IMR-90 (cell line): ENCODE data around the gene SERPINB3. TPM values are rescaled to one million over a fixed set of nuclear protein-coding genes. Genes with fewer than 3 reads are reported as not detected.

Experiments used
- ATAC-seq: fragments of 200-7000 bp; cut with Tn5 transposase; 2 replicates; pipeline ENCODE4 v1.9.1; 2020; ENCODE audit warnings: low read depth, mild to moderate bottlenecking, moderate library complexity
- BruUV-seq: library from RNA; stranded (reverse); fragments of 400-500 nt; replicated peaks from 2 replicates; lab custom pipeline; 2021; lab: Mats Ljungman, UMichigan
- CTCF ChIA-PET: fragments of 300-600 bp; formaldehyde crosslinking; extraction: SDS; loops from one replicate; lab custom pipeline; 2021; ENCODE audit warnings: antibody characterized with exemption; lab: Yijun Ruan, JAX
- POLR2A ChIA-PET: fragments of 300-600 bp; sonication (Branson Sonifier 250); formaldehyde crosslinking; loops from one replicate; lab custom pipeline; 2022; ENCODE audit warnings: antibody characterized with exemption; ENCODE audit not compliant: unreplicated experiment; lab: Charles Lee
- DNase-seq: peaks from one replicate; pipeline ENCODE4 v3.0.0; 2013
- H2AFZ ChIP-seq: replicated peaks from 2 replicates; pipeline ENCODE3; 2013; ENCODE audit warnings: low read length, mild to moderate bottlenecking; ENCODE audit not compliant: poor library complexity
- H2AK5ac ChIP-seq: 2 replicates; pipeline ENCODE4 v1.6.1; 2013; ENCODE audit warnings: low read depth, low read length, inconsistent platforms
- H2AK9ac ChIP-seq: replicated peaks from 2 replicates; pipeline ENCODE3; 2013; ENCODE audit warnings: mild to moderate bottlenecking, low read depth, low read length, moderate library complexity; ENCODE audit not compliant: poor library complexity
- H2BK120ac ChIP-seq: 2 replicates; pipeline ENCODE4 v1.6.1; 2013; ENCODE audit warnings: low read depth, low read length, inconsistent platforms
- H2BK15ac ChIP-seq: 3 replicates; pipeline ENCODE4 v1.6.1; 2013; ENCODE audit warnings: low read depth, low read length, inconsistent platforms
- H2BK20ac ChIP-seq: 2 replicates; pipeline ENCODE4 v1.6.1; 2013; ENCODE audit warnings: low read depth, mild to moderate bottlenecking, inconsistent platforms, low read length, moderate library complexity
- H2BK5ac ChIP-seq: 2 replicates; pipeline ENCODE4 v1.6.1; 2013; ENCODE audit warnings: mild to moderate bottlenecking, low read depth, low read length, inconsistent platforms; ENCODE audit not compliant: poor library complexity, severe bottlenecking
- H3K14ac ChIP-seq: replicated peaks from 2 replicates; pipeline ENCODE4 v1.6.1; 2013; ENCODE audit warnings: low read depth, low read length, inconsistent platforms
- H3K18ac ChIP-seq: 2 replicates; pipeline ENCODE4 v1.6.1; 2013; ENCODE audit warnings: low read depth, low read length, control low read depth
- H3K23ac ChIP-seq: 2 replicates; pipeline ENCODE4 v1.6.1; 2013; ENCODE audit warnings: low read depth, low read length, inconsistent platforms
- H3K27ac ChIP-seq: 2 replicates; pipeline ENCODE4 v1.5.1; 2013; ENCODE audit warnings: mild to moderate bottlenecking, control low read depth, low read length; ENCODE audit not compliant: insufficient read depth
- H3K27me3 ChIP-seq: 2 replicates; pipeline ENCODE4 v1.6.1; 2013; ENCODE audit warnings: low read length; ENCODE audit not compliant: control insufficient read depth, insufficient read depth
- H3K36me3 ChIP-seq: 2 replicates; pipeline ENCODE4 v1.6.1; 2013; ENCODE audit warnings: low read length, mixed read lengths; ENCODE audit not compliant: control insufficient read depth, insufficient read depth
- H3K4ac ChIP-seq: 2 replicates; pipeline ENCODE4 v1.6.1; 2013; ENCODE audit warnings: low read depth, low read length, inconsistent platforms
- H3K4me1 ChIP-seq: 2 replicates; pipeline ENCODE4 v1.6.1; 2013; ENCODE audit warnings: low read length, mixed read lengths; ENCODE audit not compliant: control insufficient read depth, insufficient read depth
- H3K4me2 ChIP-seq: 2 replicates; pipeline ENCODE4 v1.6.1; 2013; ENCODE audit warnings: low read depth, mild to moderate bottlenecking, control low read depth, low read length, moderate library complexity
- H3K4me3 ChIP-seq: 2 replicates; pipeline ENCODE4 v1.5.1; 2013; ENCODE audit warnings: low read depth, mild to moderate bottlenecking, control low read depth, low read length, moderate library complexity; ENCODE audit not compliant: insufficient read depth
- H3K56ac ChIP-seq: 2 replicates; pipeline ENCODE4 v1.6.1; 2013; ENCODE audit warnings: low read length, inconsistent platforms; ENCODE audit not compliant: insufficient read depth; ENCODE audit errors: extremely low read depth
- H3K79me1 ChIP-seq, 2 experiments: 2 replicates each; pipeline ENCODE4 v1.6.1; 2013; ENCODE audit warnings: low read length in 2 of 2, inconsistent platforms in 1 of 2, low read depth in 1 of 2
- H3K9ac ChIP-seq: 2 replicates; pipeline ENCODE4 v1.6.1; 2013; ENCODE audit warnings: low read depth, low read length, control low read depth
- H3K9me1 ChIP-seq: 2 replicates; pipeline ENCODE4 v1.6.1; 2013; ENCODE audit warnings: low read length, inconsistent platforms; ENCODE audit not compliant: insufficient read depth
- H3K9me3 ChIP-seq: 2 replicates; pipeline ENCODE4 v1.6.1; 2013; ENCODE audit warnings: low read length; ENCODE audit not compliant: control insufficient read depth, insufficient read depth
- H4K20me1 ChIP-seq: 2 replicates; pipeline ENCODE4 v1.6.1; 2013; ENCODE audit warnings: low read length, inconsistent platforms; ENCODE audit not compliant: insufficient read depth
- H4K5ac ChIP-seq: 2 replicates; pipeline ENCODE4 v1.6.1; 2013; ENCODE audit warnings: mild to moderate bottlenecking, low read depth, low read length, control low read depth
- H4K8ac ChIP-seq, 2 experiments: 2 replicates each; pipeline ENCODE4 v1.6.1; 2013; ENCODE audit warnings: low read depth in 2 of 2, low read length in 2 of 2, control low read depth in 1 of 2, inconsistent platforms in 1 of 2
- H4K91ac ChIP-seq: 2 replicates; pipeline ENCODE4 v1.6.1; 2013; ENCODE audit warnings: low read depth, low read length, inconsistent platforms; ENCODE audit not compliant: insufficient read depth
- CEBPB ChIP-seq: IDR thresholded peaks from 2 replicates; pipeline ENCODE4 v1.6.1; 2012; ENCODE audit warnings: low read depth, low read length, improper control_type of control experiment
- CHD1 ChIP-seq: IDR thresholded peaks from 2 replicates; pipeline ENCODE4 v1.6.1; 2012; ENCODE audit warnings: low read depth, low read length, improper control_type of control experiment
- ELK1 ChIP-seq: fragments of 150-350 bp; IDR thresholded peaks from 2 replicates; pipeline ENCODE4 v1.6.1; 2016; ENCODE audit warnings: low read depth, mild to moderate bottlenecking, low read length, moderate library complexity, borderline replicate concordance
- FOS ChIP-seq: fragments of 150-350 bp; IDR thresholded peaks from 2 replicates; pipeline ENCODE4 v1.6.1; 2016; ENCODE audit warnings: low read depth, low read length
- MAFK ChIP-seq: IDR thresholded peaks from 2 replicates; pipeline ENCODE4 v1.6.1; 2012; ENCODE audit warnings: low read depth, low read length, improper control_type of control experiment
- NFE2L2 ChIP-seq: fragments of 150-350 bp; IDR thresholded peaks from 2 replicates; pipeline ENCODE4 v1.6.1; 2016; ENCODE audit warnings: low read depth, mild to moderate bottlenecking, low read length
- POLR2A ChIP-seq: IDR thresholded peaks from 2 replicates; pipeline ENCODE4 v1.6.1; 2012; ENCODE audit warnings: mild to moderate bottlenecking, low read depth, low read length
- RAD21 ChIP-seq: IDR thresholded peaks from 2 replicates; pipeline ENCODE4 v1.6.1; 2012; ENCODE audit warnings: low read length, improper control_type of control experiment
- RFX5 ChIP-seq: IDR thresholded peaks from 2 replicates; pipeline ENCODE4 v1.8.0; 2012; ENCODE audit warnings: low read depth, mild to moderate bottlenecking, low read length, moderate library complexity
- USF2 ChIP-seq: fragments of 150-350 bp; IDR thresholded peaks from 2 replicates; pipeline ENCODE4 v1.6.1; 2017; ENCODE audit warnings: mild to moderate bottlenecking, antibody characterized with exemption, low read length, low read depth
- dilution Hi-C: fragments of 300-500 bp; cut with HindIII; formaldehyde crosslinking; loops from one replicate; pipeline ENCODE4 v1.14.3; 2018; ENCODE audit warnings: low sequenced_read_pairs; ENCODE audit not compliant: unreplicated experiment
- in situ Hi-C: fragments of 300-500 bp; cut with MboI; formaldehyde crosslinking; loops from 3 replicates; pipeline ENCODE4 v1.14.3; 2019; ENCODE audit warnings: low sequenced_read_pairs, inconsistent platforms, mixed read lengths
- intact Hi-C: fragments of 100-400 bp; cut with micrococcal nuclease; formaldehyde crosslinking; loops from 2 replicates; pipeline ENCODE4 v1.10.0; 2022
- polyA plus RNA-seq, 3 experiments: library from polyadenylated mRNA; depleted of rRNA; stranded (reverse); fragments of >200 nt; gene quantifications; 2 replicates each; pipeline ENCODE4 v1.2.3, GENCODE V29; 2012; ENCODE audit warnings: low replicate concordance in 1 of 3
- total RNA-seq: library from RNA; depleted of rRNA; stranded (reverse); fragments of >200 nt; gene quantifications from 2 replicates; pipeline ENCODE4 v1.2.3, GENCODE V29; 2012

Gene SERPINB3
- total and polyA plus RNA-seq, 2 of the 4 experiments (the other 2 are of a cell fraction), result not detected

- Histone ChIP-seq H3K4ac (no peak overlapping the region), H3K18ac (no peak overlapping the region), H4K8ac (no peak overlapping the region), H3K27ac (no peak overlapping the region), H3K9me3 (peaks cover 18% of the 10 kb centered on the region), H4K91ac (no peak overlapping the region), H3K4me3 (no peak overlapping the region), H2AK9ac (no peak overlapping the region), H3K56ac (no peak overlapping the region), H3K79me1 (no peaks in the 10 kb centered on the region), H3K27me3 (no peaks in the 10 kb centered on the region), H4K5ac (no peak overlapping the region), H3K9ac (no peak overlapping the region), H2BK120ac (no peak overlapping the region), H3K9me1 (no peaks in the 10 kb centered on the region), H3K4me1 (no peaks in the 10 kb centered on the region), H3K14ac (no peak overlapping the region), H2AFZ (no peak overlapping the region), H2BK15ac (no peak overlapping the region), H3K4me2 (no peak overlapping the region), H3K36me3 (no peaks in the 10 kb centered on the region), H2BK20ac (no peak overlapping the region), H2AK5ac (no peak overlapping the region), H2BK5ac (no peak overlapping the region), H4K20me1 (no peaks in the 10 kb centered on the region), H3K23ac (no peak overlapping the region)
- CTCF ChIA-PET, result no interaction called here
- in situ Hi-C loops (no loop called here), dilution Hi-C loops (no loop called here), intact Hi-C loops (no loop called here)
- BruUV-seq, result no TSS peak
- POLR2A ChIA-PET, result no interaction called here
- ATAC-seq, result no peak
- TF ChIP-seq CEBPB (no peak), POLR2A (no peak), CHD1 (no peak), ELK1 (no peak), RFX5 (no peak), USF2 (no peak), NFE2L2 (no peak), MAFK (no peak), FOS (no peak), RAD21 (no peak)
- no peak for DNase-seq
Observed at GRCh38 chr18:63627819-63628218, 33.9 kb downstream of the SERPINB3 start.
